ENCODE results near the gene RPL39L.

The RPL39L gene

DNA sequence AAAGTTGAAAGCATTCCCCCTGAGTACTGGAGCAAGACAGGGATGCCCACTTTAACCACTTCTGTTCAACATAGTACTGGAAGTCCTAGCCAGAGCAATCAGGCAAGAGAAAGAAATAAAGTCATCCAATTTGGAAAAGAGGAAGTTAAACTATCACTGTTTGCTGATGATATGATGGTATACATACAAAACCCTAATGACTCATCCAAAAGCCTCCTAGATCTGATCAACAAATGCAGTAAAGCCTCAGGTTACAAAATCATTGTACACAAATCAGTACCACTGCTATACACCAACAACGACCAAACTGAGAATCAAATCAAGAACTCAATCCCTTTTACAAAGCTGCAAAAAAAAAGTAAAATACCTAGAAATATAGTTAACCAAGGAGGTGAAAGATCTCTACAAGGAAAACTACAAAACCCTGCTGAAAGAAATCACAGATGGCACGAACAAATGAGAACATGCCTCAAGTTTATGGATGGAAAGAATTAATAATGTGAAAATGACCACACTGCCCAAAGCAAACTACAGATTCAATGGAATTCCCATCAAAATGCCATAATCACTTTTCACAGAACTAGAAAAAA is 40.3 kb downstream of the RPL39L start:
- no peak for DNase-seq (ENCODE audit: low read depth)

- no peak for DNase-seq (ENCODE audit: low read depth)
These were observed 46.0 kb downstream of the RPL39L start for GRCh38 chr3:187093320-187093719.

GRCh38 chr3:187088701-187089100 is 50.6 kb downstream of the RPL39L start:
- no peak for DNase-seq (ENCODE audit: low read depth)

GRCh38 chr3:187086831-187087230 is 52.5 kb downstream of the RPL39L start:
- DNase-seq (ENCODE audit: low read depth), result no peak

DNA sequence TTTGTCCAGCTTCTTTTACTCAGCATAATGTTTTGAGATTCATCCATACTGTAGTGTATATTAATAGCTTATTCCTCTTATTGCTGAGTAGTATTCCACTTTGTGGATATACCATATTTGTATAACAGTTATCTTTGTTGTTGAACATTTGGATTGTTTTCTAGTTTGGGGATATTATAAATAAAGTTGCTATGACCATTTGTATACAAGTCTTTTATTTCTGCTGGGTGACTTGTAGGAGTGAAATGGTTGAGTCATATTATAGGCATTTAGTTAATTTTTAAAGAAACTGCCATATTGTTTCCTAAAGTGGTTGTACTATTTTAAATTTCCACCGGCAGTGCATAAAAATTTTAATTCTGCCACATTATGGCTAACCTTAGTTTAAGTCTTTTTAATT is 53.4 kb downstream of the RPL39L start:
- no peak for DNase-seq (ENCODE audit: low read depth)

DNA sequence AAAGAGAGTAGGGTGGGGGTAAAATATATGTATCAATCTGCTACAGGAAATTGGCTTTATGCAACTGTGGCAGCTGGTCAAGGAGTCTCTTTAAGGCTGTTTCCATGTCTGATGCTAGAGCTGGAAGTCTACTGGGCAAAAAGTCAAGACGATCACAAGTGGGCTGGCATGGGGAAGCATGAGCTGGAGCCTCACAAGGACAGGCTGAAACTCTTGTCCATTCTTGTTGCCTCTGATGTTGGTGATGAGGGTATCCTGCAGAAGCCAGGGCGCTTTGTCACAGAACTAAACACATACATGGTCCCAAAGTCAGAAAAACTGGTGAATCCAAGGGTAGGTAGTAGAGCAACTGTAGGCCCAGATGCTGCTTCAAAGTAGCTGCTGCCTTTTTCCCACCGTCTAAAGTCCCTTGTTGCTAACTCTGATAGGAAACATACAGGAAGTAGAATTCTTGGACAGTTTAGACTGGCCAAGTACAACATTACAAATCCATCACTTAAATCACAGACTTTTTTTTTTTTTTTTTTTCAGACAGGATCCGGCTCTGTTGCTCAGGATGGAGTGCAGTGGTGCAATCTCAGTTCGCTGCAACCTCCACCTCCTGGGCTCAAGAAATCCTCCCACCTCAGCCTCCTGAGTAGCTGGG is 54.2 kb downstream of the RPL39L start:
- no peak for DNase-seq (ENCODE audit: low read depth)

DNA sequence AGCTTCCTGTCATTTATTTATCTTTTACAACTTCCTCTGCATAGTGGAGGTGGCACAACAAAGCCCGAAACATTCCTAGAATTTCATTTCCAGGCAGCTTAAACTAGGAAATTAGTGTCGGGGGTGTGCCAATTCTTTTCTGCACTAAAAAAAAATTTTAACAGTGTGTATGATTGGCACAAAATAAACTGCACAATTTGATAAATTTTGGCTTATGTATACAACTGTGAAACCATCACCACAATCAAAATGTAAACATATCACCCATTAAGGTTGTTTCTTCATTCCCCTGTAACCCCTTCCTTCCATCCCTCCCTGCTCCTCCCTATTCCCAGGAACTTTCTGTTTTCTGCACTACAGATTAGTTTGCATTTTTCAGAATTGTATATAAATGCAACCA is 54.7 kb downstream of the RPL39L start:
- DNase-seq (ENCODE audit: low read depth), result no peak

DNA sequence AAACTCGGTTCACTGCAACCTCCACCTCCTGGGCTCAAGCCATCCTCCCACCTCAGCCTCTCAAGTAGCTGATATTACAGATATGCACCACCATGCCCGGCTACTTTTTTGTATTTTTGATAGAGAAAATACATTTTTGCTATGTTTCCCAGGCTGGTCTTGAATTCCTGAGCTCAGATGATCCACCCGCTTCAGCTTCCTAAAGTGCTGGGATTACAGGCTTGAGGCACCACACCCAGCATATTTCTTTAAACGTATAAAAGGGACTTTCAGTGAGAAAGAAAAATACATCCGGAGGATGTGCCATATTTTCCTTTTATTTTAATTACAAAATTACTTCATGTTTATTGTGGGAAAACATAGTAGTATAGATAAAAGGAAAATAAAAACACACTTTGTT is 55.2 kb downstream of the RPL39L start:
- no peak for DNase-seq (ENCODE audit: low read depth)

GRCh38 chr3:187082758-187083375 is 56.4 kb downstream of the RPL39L start:
- no peak for DNase-seq (ENCODE audit: low read depth)

- DNase-seq (ENCODE audit: low read depth), result no peak
These were observed 58.4 kb downstream of the RPL39L start for GRCh38 chr3:187080799-187081450.

GRCh38 chr3:187079090-187080022 is 59.9 kb downstream of the RPL39L start:
- no peak for DNase-seq (ENCODE audit: low read depth)

DNA sequence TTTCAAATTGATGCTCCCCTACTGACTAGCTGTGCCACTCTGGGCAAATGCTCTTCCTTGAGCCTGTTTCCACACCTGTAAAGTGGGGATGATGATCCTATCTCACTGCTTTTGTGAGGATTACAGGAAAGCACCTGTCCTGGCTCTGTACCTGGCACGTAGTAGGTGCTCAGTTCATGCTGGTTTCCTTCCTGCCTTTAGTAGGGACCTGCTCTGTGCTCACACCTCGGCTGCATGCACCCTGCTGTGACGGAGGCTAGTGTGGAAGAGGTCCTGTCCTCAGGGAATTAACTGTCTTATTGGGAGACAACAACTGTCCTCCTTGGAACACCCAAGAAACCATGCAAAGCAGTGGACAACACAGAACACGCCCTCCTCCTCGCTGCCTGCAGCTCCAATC is 61.8 kb downstream of the RPL39L start:
- no peak for DNase-seq (ENCODE audit: low read depth)

DNA sequence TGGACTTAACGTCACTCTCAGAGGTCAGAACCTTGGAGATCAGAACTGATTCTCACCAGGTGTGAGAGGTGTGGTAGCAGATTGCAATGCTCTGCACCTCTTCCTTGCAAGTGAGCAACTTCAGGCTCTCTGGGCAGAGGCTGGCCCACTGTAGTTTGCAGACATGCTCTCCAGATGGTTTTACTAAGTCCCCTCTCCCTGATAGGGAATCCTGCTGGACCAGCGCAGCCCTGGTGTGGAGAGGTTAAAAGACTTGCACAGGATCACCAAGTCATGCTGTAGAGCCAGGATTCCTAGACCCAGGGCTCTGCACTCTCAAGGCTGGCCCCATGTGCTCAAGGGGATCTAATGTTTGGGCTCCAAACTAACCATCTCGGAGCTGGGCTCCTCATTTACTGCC is 62.2 kb downstream of the RPL39L start:
- no peak for DNase-seq (ENCODE audit: low read depth)

DNA sequence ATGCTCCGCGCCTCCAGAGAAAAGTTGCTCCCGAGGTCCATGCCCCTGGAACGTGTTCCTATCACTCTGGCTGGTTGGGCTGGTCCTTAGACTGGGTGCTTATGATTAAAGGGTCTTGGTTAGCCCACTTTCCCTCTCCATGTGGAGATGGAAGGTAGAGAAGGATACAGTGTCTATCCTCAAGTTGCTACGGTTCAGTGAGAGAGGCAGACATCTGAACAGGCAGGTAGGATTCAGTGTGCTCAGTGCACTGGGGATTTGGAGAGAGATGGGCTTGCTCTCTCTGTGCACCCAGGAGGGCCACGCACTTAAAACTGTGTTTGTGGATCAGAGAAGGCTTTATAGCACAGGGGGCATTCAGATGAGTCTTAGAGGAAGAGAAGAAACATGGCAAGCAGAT is 63.0 kb downstream of the RPL39L start:
- DNase-seq (ENCODE audit: low read depth), result no peak

DNA sequence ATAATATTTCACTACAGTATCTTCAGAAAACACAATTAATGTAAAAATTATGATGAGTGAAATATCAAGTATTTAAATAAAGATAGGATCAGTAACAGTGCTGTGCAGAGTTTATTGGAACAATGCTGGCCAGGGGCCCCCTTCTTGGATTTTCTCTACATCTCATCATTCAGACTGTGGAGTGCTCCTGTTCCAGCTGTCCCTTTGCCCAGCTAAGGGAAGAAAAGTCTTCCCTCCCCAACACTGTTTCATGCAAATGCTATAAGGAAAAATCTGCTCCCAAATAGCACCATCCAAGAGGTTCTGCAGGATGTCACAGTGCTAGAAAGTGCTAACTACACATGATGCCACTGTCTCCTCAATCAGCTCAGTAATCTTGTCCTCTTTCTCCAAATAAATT is 64.5 kb downstream of the RPL39L start:
- no peak for DNase-seq (ENCODE audit: low read depth)

- DNase-seq (ENCODE audit: low read depth), result no peak
These were observed 65.7 kb downstream of the RPL39L start for GRCh38 chr3:187073581-187074098.

- no peak for DNase-seq (ENCODE audit: low read depth)
These were observed 66.8 kb downstream of the RPL39L start for GRCh38 chr3:187072511-187072910.

- no peak for DNase-seq (ENCODE audit: low read depth)
These were observed 67.2 kb downstream of the RPL39L start for GRCh38 chr3:187072102-187072501.
